CD4-positive, alpha-beta T cell treated with Interleukin-1 beta for 1 hour (primary cell): ENCODE measurements around the gene CYGB.

Source experiments
- DNase-seq, 2 donors: peaks; one replicate each; pipeline ENCODE4 v3.0.0-alpha.2; 2020 to 2022

CYGB gene

GRCh38 chr17:76537578-76538280, at the start of gene CYGB:
Gene CYGB (minus strand): TSS chr17:76537709. CDS start chr17:76537542, 167 bp downstream.
- DNase-seq: no peak

GRCh38 chr17:76586741-76587487, 49.4 kb upstream of the CYGB start:
- DNase-seq: no peak

- peak; percentile 48 to 56 for DNase-seq
These were observed 48.4 kb upstream of the CYGB start, which contains the start of gene ST6GALNAC2 for GRCh38 chr17:76585649-76586593. Gene ST6GALNAC2 (minus strand): TSS chr17:76585860. CDS start chr17:76585808, 52 bp downstream.

- peak in 1 of 2 donors; percentile 9 for DNase-seq
These were observed 47.6 kb upstream of the CYGB start for GRCh38 chr17:76585033-76585648.

GRCh38 chr17:76584427-76585032, 47.0 kb upstream of the CYGB start:
- no peak for DNase-seq

GRCh38 chr17:76582660-76583059, 45.2 kb upstream of the CYGB start:
- DNase-seq: no peak

GRCh38 chr17:76581515-76581914, 44.0 kb upstream of the CYGB start:
- no peak for DNase-seq

- DNase-seq: no peak
These were observed 41.8 kb upstream of the CYGB start for GRCh38 chr17:76579281-76579680.

- DNase-seq: no peak
These were observed 40.9 kb upstream of the CYGB start for GRCh38 chr17:76578376-76578775.

GRCh38 chr17:76577876-76578275, 40.4 kb upstream of the CYGB start:
- no peak for DNase-seq

GRCh38 chr17:76576189-76576588, 38.7 kb upstream of the CYGB start:
- DNase-seq: no peak

- DNase-seq: no peak
These were observed 38.1 kb upstream of the CYGB start for GRCh38 chr17:76575570-76575969.

- no peak for DNase-seq
These were observed 36.7 kb upstream of the CYGB start for GRCh38 chr17:76574166-76574565.

GRCh38 chr17:76573096-76573495, 35.6 kb upstream of the CYGB start:
- DNase-seq: no peak

GRCh38 chr17:76572201-76572910, 34.8 kb upstream of the CYGB start:
- no peak for DNase-seq

GRCh38 chr17:76570877-76571471, 33.5 kb upstream of the CYGB start:
- no peak for DNase-seq

- no peak for DNase-seq
These were observed 32.9 kb upstream of the CYGB start for GRCh38 chr17:76570457-76570856.

GRCh38 chr17:76569607-76570279, 32.2 kb upstream of the CYGB start:
- DNase-seq: no peak

- no peak for DNase-seq
These were observed 31.3 kb upstream of the CYGB start for GRCh38 chr17:76568811-76569221.

GRCh38 chr17:76567634-76568432, 30.3 kb upstream of the CYGB start:
- DNase-seq: peak in 1 of 2 donors; percentile 19
